NCI-H146 (cell line): ENCODE data around the gene IER2.

Experiments used
- DNase-seq: peaks from one replicate; lab custom pipeline; 2025; lab: John Stamatoyannopoulos, UW

The IER2 gene, protein sequence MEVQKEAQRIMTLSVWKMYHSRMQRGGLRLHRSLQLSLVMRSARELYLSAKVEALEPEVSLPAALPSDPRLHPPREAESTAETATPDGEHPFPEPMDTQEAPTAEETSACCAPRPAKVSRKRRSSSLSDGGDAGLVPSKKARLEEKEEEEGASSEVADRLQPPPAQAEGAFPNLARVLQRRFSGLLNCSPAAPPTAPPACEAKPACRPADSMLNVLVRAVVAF

DNA sequence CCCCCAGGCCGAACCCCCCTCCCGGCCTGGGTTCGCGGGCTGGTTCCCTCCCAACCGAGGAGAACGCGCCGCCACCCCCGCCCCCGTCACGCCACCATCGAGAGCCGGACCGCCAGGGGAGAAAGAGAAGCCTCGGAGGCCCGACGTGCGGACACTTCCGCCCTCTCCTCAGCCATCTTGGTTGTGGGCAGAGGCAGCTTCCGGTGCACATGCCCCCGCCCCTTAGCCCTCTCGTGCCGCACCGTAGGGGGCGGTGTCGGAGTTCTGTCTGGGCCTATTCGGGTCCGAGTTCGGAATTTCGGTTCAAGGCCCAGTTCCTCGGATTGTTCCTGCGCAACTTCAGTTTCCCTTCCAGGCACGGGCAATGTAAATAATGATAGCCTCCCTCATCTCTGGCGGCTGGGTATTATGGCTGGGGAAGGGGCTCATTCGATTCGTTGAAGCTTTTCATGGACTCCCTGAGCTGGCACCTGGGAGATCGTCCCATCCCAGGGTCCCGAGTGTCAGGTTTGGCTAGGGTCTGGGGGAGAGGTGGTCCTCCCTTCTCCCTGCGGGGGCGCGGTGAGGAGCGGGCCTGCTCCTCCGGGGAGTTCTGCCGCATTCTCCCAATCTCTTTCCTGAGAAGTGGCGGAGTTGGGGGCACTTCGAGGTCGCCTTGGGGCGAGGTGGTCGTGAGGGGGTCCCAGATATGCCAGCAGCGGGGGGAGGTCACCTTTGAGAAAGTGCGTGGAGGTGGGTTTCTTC is at the start of gene IER2, which contains the start of gene STX10:
Gene IER2 (plus strand): TSS at position 225 of the 744 bp plus-strand sequence. CDS start 2,776 bp downstream, outside the sequence.
Gene STX10 (minus strand): TSS at position 189 of the 744 bp plus-strand sequence. CDS start 202 bp downstream, outside the sequence.
- DNase-seq = peak; percentile 97

DNA sequence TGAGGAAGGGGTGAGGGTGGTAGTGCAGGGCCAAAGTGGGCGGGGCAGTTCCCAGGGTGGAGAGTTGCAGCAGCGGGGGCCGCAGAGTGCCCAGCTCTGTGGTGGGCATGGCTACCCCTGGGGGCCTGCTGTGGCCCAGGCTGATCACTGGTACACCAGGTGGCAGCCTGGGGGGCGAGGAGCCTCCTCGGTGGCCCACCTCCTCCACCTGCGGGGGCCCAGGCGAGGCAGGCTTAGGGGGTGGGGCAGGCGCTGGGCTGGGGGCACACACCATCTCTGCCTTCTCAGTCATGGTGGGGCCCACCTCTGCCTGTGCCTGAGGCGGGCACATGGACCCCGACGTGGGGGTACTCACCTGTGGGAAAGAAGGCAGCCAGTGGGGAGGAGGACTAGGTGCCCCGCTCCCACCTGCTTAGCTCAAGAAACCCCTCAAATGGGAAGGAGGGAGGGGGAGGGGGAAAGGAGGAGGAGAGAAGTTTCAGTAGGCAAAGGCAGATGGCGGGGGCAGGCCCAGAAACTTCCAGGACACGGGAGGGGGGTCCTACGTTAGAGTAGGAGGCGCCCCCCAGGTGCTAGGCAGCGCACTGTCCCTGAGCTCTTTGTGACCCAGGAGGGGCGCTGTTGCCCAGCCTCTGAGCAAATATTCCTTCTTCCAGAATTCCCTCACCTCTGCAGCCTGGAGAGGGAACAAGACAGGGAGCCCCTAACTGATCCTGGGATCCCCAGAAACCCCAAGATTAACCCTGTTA is 49.2 kb upstream of the IER2 start:
- no peak for DNase-seq

DNA sequence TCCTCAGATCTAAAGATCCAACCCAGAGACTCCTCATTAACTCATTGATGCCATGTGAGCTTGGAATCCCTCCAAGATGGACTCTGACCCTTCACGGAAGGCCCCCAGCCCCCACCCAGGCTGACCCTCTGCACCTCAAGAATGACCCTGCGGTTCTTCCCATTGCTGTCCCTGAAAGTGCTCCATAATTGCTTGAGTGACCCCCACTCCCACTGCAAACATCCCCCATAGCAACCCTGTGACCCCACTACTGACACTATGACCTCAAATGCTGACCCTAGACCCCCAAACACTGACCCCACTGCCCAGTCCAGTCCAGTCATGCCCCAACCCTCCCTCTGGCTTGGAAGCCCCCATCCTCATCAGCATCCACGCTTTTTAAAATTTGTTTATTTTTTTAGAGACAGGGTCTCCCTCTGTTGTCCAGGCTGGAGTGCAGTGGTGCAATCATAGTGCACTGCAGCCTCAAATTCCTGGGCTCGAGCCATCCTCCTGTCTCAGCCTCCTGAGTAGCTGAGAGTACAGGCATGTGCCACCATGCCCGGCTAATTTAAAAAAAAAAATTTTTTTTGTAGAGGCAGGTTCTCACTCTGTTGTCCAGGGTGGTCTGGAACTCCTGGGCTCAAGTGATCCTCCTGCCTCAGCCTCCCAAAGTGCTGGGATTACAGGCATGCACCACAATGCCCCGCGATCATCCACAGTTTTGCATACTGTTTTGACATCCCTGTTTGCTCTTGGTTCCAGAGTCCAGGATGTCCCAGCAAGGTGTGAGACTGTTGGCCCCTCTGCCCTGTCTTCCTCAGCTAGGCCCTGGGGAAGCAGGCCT is 48.4 kb upstream of the IER2 start:
- DNase-seq = no peak

DNA sequence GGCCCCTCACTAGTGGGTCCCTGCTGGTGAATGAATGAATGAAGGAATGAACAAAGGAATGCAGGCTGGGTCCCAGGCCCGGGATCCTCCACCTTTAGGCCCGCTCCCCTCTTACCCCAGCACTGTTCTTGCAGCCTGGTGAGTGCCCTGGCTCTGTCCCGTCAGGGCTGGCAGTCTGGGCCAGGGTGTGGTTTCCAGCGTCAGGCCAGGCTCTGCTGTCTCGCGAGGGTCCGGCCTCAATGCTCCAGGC is 47.9 kb upstream of the IER2 start:
- no peak for DNase-seq

DNA sequence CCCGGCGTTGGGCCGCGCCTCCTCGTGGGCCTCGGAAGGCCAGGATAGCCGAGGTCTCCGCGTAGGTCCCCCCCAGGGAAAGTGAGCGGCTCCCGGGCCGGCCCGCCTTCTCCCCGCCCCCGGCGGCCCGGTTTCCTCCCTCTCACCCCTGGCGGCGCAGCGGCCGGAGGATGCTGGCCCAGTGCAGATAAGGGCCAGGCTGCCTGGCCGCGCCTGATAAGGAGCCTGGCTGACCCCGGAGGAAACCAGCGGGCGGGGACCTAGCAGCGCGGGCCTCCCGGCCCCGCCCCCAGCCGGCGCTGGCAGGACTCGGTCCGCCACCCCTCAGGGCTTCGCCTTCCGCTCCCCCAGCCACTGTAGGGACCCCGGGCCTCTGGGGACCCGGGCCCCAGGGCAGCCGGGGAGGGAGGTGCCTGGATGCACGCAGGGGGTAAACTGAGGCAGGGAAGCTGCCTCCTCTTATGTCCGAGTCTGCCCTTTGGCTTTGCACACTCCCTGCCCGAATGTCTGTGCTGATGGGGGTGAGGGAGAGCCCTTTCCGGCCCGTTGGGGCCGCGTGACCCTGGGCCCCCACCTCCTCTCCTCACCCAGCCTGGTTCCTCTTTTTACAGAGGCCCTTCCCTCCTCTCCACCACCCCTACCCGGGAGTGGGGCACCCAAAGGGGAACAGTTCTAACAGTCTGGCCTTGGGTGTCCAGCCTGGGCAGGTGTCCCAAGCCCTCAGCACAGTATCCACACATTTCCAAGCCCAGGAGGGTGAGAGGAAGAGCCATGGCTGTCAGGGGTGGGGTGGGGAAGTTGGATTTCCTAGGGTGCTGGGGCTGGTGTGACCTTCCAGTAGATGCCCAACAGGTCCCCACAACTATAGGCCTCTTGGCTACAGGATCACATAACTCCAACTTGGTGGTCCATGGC is 47.3 kb upstream of the IER2 start, which contains the start of gene LYL1:
Gene LYL1 (minus strand): TSS at position 193 of the 915 bp plus-strand sequence. CDS start 1,687 bp downstream, outside the sequence.
- peak; percentile 64 for DNase-seq

DNA sequence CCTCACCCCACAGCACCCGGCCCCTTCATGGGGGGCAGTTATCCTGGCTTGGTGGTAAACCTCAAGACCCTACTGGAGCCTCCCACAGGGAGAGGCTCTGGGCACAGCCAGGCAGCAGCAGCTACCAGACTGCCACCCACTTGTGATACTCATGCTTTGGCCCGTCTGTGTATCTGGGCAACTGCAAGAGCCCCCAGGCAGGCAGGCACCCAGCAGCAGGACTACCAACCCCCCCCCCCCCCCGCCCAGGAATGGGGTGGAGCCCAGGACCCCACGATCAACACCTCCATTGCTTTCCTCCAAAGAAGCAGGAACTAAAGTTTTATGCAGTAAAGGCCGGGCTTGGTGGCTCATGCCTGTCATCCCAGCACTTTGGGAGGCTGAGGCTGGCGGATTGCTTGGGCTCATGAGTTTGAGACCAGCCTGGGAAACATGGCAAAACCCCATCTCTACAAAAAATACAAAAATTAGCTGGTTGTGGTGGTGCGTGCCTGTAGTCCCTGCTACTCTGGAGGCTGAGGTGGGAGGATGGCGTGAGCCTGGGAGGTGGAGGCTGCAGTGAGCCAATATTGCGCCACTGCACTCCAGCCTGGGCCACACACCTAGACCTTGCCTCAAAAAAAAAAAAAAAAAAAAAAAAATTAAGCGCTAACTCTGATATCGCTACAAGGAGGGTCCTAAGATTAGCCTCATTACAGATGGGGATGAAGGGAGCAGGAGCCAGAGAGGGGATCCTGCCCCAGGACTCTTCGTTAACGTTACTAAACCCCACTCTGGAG is 46.4 kb upstream of the IER2 start:
- no peak for DNase-seq

DNA sequence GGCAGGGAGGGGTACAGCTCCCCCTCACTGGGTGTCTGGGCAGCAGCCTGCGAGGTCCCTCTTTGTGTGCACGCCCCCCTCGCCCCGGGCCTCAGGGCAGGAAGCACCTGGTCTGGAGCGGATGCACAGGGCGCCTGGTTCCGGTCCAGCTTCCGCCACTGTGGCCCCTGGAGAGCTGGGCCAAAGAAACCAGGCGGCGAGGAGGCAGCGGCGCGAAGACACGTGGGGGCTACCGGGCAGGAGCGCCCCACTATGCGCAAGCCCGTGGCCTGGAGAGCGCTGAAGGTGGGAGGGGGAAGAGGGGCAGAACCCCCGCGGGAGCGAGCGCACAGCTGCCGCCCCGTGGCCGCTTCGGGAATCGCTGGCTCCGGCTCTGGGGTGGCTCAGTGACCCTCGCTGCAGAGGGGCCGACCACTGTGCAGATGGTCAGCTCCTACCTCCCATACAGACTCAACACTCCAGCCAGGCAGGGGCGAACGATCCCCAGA is 45.8 kb upstream of the IER2 start:
- no peak for DNase-seq

DNA sequence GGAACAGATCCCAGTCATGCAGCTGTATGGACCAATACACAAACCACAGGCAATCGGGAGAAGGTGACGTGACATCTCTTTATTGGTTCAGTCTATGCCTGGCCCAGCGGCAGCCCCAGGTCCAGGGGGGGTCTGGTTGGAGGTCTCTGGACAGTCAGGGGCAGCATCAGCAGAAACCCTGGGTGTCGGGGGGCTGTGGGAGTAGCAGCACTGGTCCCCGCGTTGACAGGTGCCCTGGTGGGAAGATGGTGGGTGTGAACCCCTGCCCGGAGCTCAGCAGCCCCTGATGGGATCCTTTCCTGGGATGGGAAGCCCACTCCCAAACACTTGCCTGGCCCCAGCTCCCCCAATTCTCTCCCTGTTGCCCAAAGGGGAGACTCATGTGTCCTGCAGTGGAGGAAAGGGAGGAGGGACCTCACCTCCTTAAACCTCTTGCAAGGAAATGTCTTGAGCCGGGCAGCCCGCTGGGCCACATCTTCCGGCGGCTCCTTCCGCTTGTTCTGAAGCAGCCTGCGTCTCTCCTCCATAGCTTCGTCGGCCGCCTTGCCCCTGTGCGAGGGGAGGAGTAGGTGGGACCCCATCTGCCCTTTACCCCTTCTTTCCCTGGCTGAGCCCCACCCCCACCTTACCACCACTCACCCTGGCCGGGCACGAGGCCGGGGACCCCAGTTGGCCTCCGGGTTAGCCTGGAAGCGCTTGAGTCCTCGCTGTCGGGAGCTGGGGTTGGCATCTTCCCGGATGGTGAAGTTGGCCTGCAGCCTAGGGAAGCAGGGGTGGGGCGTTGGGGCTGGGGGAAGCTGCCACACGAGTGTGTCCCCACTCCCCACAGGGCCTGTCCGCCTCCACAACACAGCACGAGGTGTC is 45.1 kb upstream of the IER2 start:
- no peak for DNase-seq

DNA sequence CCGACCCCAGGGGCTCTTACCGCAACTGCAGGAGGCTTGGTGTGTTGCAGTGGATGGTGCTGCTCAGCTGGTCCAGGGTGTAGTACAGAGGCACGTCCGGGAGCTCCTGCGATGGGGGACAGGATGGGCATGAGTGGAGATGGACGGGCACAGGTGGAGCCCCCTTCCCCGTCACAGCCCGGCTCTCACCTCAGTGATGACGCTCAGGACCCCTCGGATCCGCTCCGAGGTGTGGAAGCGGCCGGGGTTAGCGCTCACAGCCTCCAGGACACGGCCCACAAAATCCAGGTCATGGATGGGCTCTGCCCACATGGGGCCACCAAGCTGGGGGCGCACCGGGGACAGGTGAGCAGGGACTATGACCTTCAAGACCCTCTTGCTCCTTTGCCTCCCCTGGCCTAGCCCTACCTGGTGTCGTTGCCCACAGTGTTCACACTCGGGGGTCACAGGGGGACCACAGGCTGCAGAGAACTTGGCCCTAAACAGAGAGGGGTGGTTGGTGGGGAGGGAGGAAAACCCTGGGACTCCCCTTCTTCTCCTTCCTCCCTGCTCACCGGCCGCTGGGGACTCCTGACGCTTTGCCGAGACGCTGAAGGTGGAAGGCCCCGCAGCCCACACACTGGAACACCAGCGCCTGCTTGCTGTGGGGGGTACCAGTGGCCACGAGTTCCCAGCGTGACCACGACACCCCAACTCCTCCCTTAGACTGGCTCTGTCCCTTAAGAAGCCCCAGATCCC is 40.7 kb upstream of the IER2 start:
- no peak for DNase-seq

DNA sequence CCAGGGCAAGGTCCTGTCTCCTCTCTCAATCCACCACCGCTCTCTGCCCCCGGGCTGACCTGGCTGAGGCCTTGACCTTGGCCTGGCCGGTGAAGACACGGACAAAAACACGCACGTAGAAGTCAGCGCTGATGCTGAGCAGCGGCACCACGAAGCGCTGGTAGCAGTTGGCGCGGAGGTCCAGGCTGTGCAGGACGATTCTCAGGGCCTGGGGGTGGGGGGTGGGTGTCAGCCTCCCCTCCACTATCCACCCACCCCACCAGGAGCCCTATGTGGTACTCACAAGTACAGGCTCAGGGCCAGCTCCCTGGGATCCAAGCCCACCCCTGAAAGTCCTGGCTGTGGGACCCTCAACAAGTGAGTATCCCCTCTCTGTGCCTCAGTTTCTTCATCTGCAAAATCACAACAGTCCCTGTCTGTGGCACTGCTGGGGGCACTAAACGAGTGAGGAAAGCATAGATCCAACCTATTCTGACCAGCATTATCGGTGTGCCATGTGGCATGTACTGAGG is 40.1 kb upstream of the IER2 start:
- no peak for DNase-seq

DNA sequence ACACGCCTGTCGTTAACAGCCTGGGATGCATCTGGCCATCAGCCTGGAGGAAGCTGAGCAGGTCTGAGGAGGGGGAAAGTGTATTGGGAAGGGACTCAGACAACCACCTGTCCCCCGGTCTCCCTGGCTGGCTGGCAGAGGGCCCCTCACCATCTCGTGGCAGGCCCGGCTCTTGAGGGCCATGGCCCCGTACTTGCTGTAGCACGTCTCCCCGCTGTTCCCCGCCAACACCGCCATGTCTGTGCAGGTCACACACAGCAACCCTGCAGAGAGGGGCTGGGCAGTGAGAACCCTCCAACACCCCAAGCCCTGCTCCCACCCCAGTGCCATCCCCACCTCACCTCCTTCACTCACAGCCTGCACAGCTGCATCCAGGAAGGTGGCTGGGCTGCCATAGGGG is 37.7 kb upstream of the IER2 start:
- DNase-seq = no peak

DNA sequence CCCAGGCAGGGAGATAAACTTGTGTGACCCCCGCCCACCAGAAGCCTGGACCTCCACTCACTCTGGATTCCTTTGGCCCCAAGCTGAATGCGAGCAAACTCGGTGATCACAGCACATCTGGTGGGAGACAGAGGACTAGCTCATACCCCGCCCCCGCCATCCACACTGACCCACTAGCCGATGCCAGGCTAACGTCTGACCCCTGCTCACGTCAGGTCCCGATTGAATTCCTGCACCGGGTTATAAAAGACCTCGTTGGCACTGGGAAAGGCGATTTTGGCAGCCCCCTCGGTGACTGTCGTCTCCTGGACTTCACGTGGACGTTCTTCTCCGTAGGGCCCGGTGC is 34.3 kb upstream of the IER2 start:
- peak; percentile 41 for DNase-seq

DNA sequence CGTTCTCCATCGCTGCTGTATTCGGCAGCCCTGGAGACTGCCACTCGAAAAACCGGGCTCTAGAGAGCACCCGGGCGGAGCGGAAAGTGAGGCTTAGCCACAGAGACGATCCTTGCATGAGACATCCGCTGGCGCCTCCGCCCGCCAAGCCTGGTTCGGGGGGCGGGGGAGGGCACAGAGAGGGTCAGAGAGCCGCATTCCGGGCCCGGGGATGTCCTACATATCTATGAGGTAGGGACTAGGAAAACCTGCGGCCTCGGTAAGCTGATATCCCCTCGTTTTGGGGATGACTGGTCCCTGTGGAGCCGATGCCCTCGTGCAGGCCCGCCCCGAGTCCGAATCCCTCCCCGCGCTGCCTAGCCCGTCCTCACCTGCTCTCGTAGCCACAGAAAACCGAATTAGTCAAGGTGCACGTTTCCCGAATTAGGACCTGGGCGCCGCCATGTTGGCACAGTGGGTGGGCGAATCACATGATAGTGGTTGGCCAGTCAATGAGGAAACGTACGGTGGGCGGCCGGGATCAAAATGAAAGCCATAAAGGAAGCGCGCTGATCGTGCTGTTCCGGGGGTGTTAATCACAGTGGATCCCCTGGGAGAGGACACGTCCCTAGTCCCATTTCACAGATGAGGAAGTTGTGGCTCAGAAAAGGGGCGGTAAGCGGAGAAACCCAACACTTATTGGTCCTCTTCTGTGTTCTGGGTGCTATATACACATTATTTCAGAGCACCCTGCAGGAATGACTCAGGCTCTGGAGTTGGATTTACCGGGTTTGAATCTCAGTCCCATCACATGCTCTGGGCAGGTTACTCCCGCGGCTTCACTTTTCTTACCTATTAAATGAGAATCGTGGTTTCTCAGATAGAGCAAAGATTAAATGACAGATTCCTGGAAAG is 33.7 kb upstream of the IER2 start, which contains the start of gene TRMT1:
Gene TRMT1 (minus strand): TSS at position 459 of the 894 bp plus-strand sequence. CDS start 341 bp downstream, at position 118.
- peak; percentile 96 for DNase-seq

DNA sequence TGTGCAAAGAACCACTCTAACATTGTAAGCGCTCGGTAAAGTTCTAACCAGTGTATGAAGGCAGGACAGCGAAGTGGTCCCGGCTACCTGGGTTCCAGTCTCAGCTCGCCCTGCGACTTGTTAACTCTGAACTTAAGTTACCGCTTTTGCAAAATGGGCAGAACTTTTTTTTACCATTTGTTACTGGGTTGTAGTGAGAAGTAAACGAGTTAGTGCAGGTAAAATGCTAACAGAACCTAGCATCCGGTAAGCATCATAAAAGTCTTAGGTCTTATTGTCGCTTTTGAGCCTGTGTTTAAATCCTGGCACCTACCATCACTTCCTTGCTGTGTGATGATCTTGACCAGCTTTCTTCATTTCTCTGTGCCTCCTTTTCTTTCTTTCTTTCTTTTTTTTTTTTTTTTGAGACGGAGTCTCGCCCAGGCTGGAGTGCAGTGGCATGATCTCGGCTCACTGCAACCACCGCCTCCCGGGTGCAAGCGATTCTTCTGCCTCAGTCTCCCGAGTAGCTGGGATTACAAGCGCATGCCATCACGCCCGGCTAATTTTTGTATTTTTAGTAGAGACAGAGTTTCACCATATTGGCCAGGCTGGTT is 32.9 kb upstream of the IER2 start:
- peak; percentile 45 for DNase-seq

DNA sequence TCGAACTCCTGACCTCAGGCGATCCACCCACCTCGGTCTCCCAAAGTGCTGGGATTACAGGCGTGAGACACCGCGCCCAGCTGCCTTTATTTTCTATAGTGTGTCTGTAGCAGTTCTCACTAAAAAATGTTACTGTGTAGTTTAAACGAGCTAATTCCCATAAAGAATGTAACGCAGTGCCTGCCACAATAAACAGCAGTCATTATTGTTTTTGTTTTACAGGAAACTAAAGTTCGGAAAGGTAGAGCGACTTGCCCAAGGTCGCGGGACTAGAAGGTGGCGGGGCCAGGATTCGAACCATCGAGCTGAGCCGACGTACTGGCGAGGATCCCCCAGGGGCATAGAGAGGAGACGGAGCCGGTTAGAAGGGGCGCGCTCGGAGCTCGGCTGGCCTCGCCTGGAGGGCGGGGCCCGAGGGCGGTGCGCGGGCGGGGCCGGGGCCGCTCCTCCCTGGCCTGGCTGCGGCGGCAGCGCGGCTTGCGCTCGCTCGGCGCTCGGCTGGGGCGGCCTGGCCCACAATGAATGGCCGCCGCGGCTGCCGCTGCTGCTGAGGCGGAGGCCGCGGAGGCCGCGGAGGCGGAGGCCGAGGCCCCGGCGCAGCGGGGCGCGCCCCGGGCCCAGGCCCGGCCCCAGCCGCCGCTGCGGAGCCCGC is 32.3 kb upstream of the IER2 start, which contains the start of gene NACC1:
Gene NACC1 (plus strand): TSS at position 493 of the 652 bp plus-strand sequence. CDS start 16,944 bp downstream, outside the sequence.
- DNase-seq = peak; percentile 97
